ENCODE results near the gene TECTB. TPM values are rescaled to one million over a fixed set of nuclear protein-coding genes. Genes with fewer than 3 reads are reported as not detected.

TECTB gene
- total RNA-seq, 1 donor from 2014 or later: not detected

DNA sequence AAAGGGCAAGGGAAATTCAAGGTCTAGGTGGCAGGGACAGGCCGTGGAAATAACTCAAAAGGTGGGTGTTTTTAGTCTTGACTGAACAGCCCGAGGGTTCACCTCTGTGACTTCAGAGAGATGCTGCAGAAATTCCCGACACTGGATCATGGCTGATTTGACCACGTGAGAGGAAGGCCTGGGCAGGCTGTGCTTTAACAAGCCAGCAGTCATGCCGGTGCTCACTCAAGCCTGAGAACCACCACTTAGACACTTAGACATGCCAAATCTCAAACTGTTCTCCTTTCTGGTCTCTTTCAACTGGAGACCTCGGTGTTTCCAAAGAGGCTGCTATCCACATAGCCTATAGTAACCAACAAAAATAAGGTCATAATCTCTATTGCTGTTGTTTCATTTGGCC is 15.4 kb downstream of the TECTB start:
- Mint-ChIP-seq H3K27ac (ENCODE audit: unreplicated experiment) (no peak overlapping the region), H3K27me3 (ENCODE audit: low read depth) (no peaks in the 10 kb centered on the region), H3K4me1 (peaks cover 16% of the 10 kb centered on the region), H3K4me3 (no peak overlapping the region), H3K36me3 (ENCODE audit: low read depth) (no peaks in the 10 kb centered on the region), H3K9me3 (no peaks in the 10 kb centered on the region)
- DNase-seq (ENCODE audit: low read depth, low spot score): no peak
- TF ChIP-seq CTCF (conservative IDR thresholded peaks at IDR 0.05): no peak

- H3K36me3 Mint-ChIP-seq (ENCODE audit: low read depth): no peaks in the 10 kb centered on the region
- H3K27ac Mint-ChIP-seq (ENCODE audit: unreplicated experiment): no peak overlapping the region
Measured at GRCh38 chr10:112299456-112299855, 16.3 kb downstream of the TECTB start.

GRCh38 chr10:112302335-112302734 is 19.1 kb downstream of the TECTB start:
- no peaks in the 10 kb centered on the region for H3K36me3 Mint-ChIP-seq (ENCODE audit: low read depth)
- H3K27ac Mint-ChIP-seq (ENCODE audit: unreplicated experiment): no peak overlapping the region
- peaks cover 4% of the 10 kb centered on the region for H3K4me1 Mint-ChIP-seq
- no peak for DNase-seq (ENCODE audit: low read depth, low spot score)
- H3K27me3 Mint-ChIP-seq (ENCODE audit: low read depth): no peaks in the 10 kb centered on the region
- TF ChIP-seq CTCF (conservative IDR thresholded peaks at IDR 0.05): no peak
- no peak overlapping the region for H3K4me3 Mint-ChIP-seq
- no peaks in the 10 kb centered on the region for H3K9me3 Mint-ChIP-seq

More at GRCh38 chr10:112299456-112299855, 16.3 kb downstream of the TECTB start:
- no peaks in the 10 kb centered on the region for H3K27me3 Mint-ChIP-seq (ENCODE audit: low read depth)
- TF ChIP-seq CTCF (conservative IDR thresholded peaks at IDR 0.05): no peak
- H3K4me1 Mint-ChIP-seq: peaks cover 15% of the 10 kb centered on the region
- no peak overlapping the region for H3K4me3 Mint-ChIP-seq
- no peaks in the 10 kb centered on the region for H3K9me3 Mint-ChIP-seq
- DNase-seq (ENCODE audit: low read depth, low spot score): no peak

DNA sequence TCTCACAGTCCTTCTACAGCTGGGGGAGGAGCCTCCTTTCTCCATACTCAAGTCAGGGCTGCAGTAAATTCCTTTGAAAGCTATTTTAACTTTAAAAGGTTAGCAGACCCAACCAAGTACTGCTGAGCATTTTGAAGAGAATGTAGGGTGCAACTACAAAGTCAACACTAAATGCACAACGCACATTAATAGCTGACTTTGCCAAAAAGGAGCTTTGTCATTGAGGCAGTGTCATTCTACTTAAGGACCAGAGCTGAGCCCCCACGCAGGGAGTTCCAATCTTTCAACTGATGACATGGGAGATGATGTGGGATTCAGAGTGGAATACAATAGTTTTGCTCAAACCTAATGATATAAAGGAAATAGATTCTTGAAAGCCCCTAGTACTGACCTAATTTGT is 20.3 kb downstream of the TECTB start:
- Mint-ChIP-seq H3K27ac (ENCODE audit: unreplicated experiment) (no peak overlapping the region), H3K4me1 (no peaks in the 10 kb centered on the region), H3K36me3 (ENCODE audit: low read depth) (no peaks in the 10 kb centered on the region), H3K9me3 (no peaks in the 10 kb centered on the region), H3K27me3 (ENCODE audit: low read depth) (no peaks in the 10 kb centered on the region), H3K4me3 (no peak overlapping the region)
- TF ChIP-seq CTCF (conservative IDR thresholded peaks at IDR 0.05): no peak
- DNase-seq (ENCODE audit: low read depth, low spot score): no peak

DNA sequence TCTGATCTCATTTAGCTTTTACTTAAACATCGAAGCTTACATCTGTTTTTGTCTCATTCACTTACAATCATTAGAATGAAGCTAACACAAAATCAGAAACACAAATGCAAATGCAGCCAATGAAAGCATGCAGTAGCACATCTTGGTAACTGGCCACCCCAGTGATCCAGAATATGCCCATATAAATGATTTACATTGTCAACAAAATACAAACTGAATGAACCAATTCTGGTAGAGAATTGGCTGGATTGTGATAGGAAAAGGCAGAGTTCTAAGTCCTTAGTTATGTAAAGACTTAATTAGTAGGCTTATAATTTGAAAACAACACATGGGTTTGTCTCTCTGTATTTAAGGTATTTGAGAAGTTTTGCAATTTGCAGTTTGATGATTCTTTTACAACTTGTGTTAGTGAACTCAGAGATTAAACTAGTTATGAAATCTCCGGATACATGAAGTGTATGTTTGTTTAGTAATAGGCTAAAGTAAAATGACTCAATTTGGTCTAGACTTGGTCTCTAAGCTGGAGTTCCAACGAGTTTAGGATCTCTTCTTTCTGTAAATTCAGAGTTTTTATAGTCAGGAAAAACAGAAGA is 21.2 kb downstream of the TECTB start:
- H3K4me3 Mint-ChIP-seq: no peak overlapping the region
- no peaks in the 10 kb centered on the region for H3K36me3 Mint-ChIP-seq (ENCODE audit: low read depth)
- no peak for TF ChIP-seq CTCF (conservative IDR thresholded peaks at IDR 0.05)
- no peaks in the 10 kb centered on the region for H3K9me3 Mint-ChIP-seq
- H3K27ac Mint-ChIP-seq (ENCODE audit: unreplicated experiment): no peak overlapping the region
- no peaks in the 10 kb centered on the region for H3K27me3 Mint-ChIP-seq (ENCODE audit: low read depth)
- no peaks in the 10 kb centered on the region for H3K4me1 Mint-ChIP-seq
- no peak for DNase-seq (ENCODE audit: low read depth, low spot score)

All from neural crest cell (in vitro differentiated cells).